K562 (cell line): Measurements from ENCODE around the gene PRDM15. TPM values are rescaled to one million over a fixed set of nuclear protein-coding genes. Genes with fewer than 3 reads are reported as not detected.

ENCODE experiments used
- ATAC-seq: fragments of 200-7000 bp; cut with Tn5 transposase; 3 replicates; pipeline ENCODE4 v1.9.1; 2020; ENCODE audit warnings: moderate library complexity
- BruUV-seq: library from RNA; stranded (reverse); fragments of 400-500 nt; replicated peaks from 2 replicates; lab custom pipeline; 2021; lab: Mats Ljungman, UMichigan
- CTCF ChIA-PET: fragments of 300-600 bp; formaldehyde crosslinking; extraction: SDS; loops from one replicate; lab custom pipeline; 2021; ENCODE audit warnings: low intra/inter-chr PET ratio; lab: Yijun Ruan, JAX
- POLR2A ChIA-PET: fragments of 300-600, 350-650 bp; sonication (Branson Sonifier 250); formaldehyde crosslinking; extraction: SDS; loops from one replicate; lab custom pipeline; 2021; ENCODE audit warnings: antibody characterized with exemption, inconsistent platforms; lab: Yijun Ruan, JAX
- DNase-seq, 4 experiments: peaks; one replicate each; pipeline versions ENCODE4 v3.0.0 to v3.0.0-alpha.2; 2011 to 2018; ENCODE audit warnings: low spot score in 3 of 4, mixed read lengths in 3 of 4; ENCODE audit errors: extremely low read depth in 1 of 4
- FAIRE-seq: peaks from 2 replicates; lab custom pipeline; 2011; peaks lifted over from hg19 to GRCh38; lab: Jason Lieb, UNC
- H2AFZ ChIP-seq: 2 replicates; pipeline ENCODE4 v1.6.0; 2011; ENCODE audit warnings: low read depth, low read length, control low read depth, inconsistent platforms
- H3K27ac ChIP-seq: fragments of 200-600 bp; 3 replicates; pipeline ENCODE4 v1.8.0; 2011; ENCODE audit warnings: low read depth, mild to moderate bottlenecking, control low read depth, inconsistent platforms, low read length, moderate library complexity, mixed read lengths; ENCODE audit errors: extremely low read depth
- H3K27me3 ChIP-seq, 2 experiments: fragments of 300-600 bp in 1 of 2; 2 replicates in 1 of 2; 3 replicates in 1 of 2; pipeline versions ENCODE4 v1.6.0 to v1.8.0; 2011; ENCODE audit warnings: inconsistent platforms in 2 of 2, low read length in 2 of 2, mild to moderate bottlenecking in 1 of 2, mixed read lengths in 1 of 2, moderate library complexity in 1 of 2; ENCODE audit not compliant: control insufficient read depth in 2 of 2, insufficient read depth in 2 of 2
- H3K36me3 ChIP-seq: fragments of 300-600 bp; 3 replicates; pipeline ENCODE4 v1.8.0; 2011; ENCODE audit warnings: mild to moderate bottlenecking, low read length, inconsistent platforms; ENCODE audit not compliant: control insufficient read depth, insufficient read depth
- H3K4me1 ChIP-seq, 2 experiments: fragments of 200-600 bp in 1 of 2; replicated peaks in 1 of 2; 2 replicates in 1 of 2; 3 replicates in 1 of 2; pipeline versions ENCODE4 v1.5.1 to v1.8.0; 2011; ENCODE audit warnings: inconsistent platforms in 2 of 2, low read length in 2 of 2, mild to moderate bottlenecking in 1 of 2, mixed read lengths in 1 of 2, moderate library complexity in 1 of 2; ENCODE audit not compliant: control insufficient read depth in 2 of 2, insufficient read depth in 2 of 2
- H3K4me2 ChIP-seq: 2 replicates; pipeline ENCODE4 v1.6.1; 2011; ENCODE audit warnings: low read length, control low read depth, inconsistent platforms, mixed read lengths; ENCODE audit not compliant: insufficient read depth
- H3K4me3 ChIP-seq: fragments of 200-600 bp; sonication (generic), shearing (Covaris generic); 2 replicates; pipeline ENCODE4 v1.5.1; 2016; ENCODE audit warnings: control low read depth, inconsistent platforms
- H3K79me2 ChIP-seq: fragments of 200-600 bp; 3 replicates; pipeline ENCODE4 v1.8.0; 2011; ENCODE audit warnings: low read length, inconsistent platforms; ENCODE audit not compliant: control insufficient read depth, insufficient read depth
- H3K9ac ChIP-seq, 2 experiments: 2 replicates each; pipeline versions ENCODE4 v1.6.0 to v1.6.1; 2011; ENCODE audit warnings: low read depth in 2 of 2, low read length in 2 of 2, control low read depth in 1 of 2, inconsistent platforms in 1 of 2, mild to moderate bottlenecking in 1 of 2, mixed read lengths in 1 of 2; ENCODE audit not compliant: insufficient read depth in 1 of 2
- H3K9me1 ChIP-seq: one replicate; pipeline ENCODE4 v1.6.0; 2011; ENCODE audit warnings: inconsistent platforms, mild to moderate bottlenecking, low read length, moderate library complexity; ENCODE audit not compliant: control insufficient read depth, insufficient read depth
- H3K9me3 ChIP-seq: replicated peaks from 2 replicates; pipeline ENCODE4 v1.5.1; 2011; ENCODE audit warnings: low read depth, low read length, inconsistent platforms; ENCODE audit not compliant: control insufficient read depth, insufficient read depth
- H4K20me1 ChIP-seq: replicated peaks from 2 replicates; pipeline ENCODE4 v1.6.1; 2011; ENCODE audit warnings: low read length, inconsistent platforms, mixed read lengths; ENCODE audit not compliant: control insufficient read depth, insufficient read depth
- SAP30 ChIP-seq: fragments of 200-600 bp; sonication (generic); IDR thresholded peaks from 2 replicates; pipeline ENCODE4 v1.6.1; 2012; ENCODE audit warnings: borderline replicate concordance, low read depth, mild to moderate bottlenecking, moderate library complexity, low read length, control low read depth, inconsistent platforms; ENCODE audit not compliant: insufficient read depth, poor library complexity, severe bottlenecking
- ZBTB7A ChIP-seq: IDR thresholded peaks from 2 replicates; pipeline ENCODE4 v1.6.1; 2011; ENCODE audit warnings: low read depth, mild to moderate bottlenecking, low read length, moderate library complexity, borderline replicate concordance; ENCODE audit not compliant: control insufficient read depth
- WGBS: fragments of 100-300 bp; shearing (Covaris generic); methylation state at CpG from one replicate; pipeline ENCODE4 v1.1.6; 2016; ENCODE audit warnings: low coverage, mixed read lengths; ENCODE audit not compliant: insufficient coverage; ENCODE audit errors: missing lambda C conversion rate; 5-methylcytosine and 5-hydroxymethylcytosine counted together
- in situ Hi-C: fragments of 300-500 bp; cut with MboI; formaldehyde crosslinking; loops from 4 replicates; pipeline ENCODE4 v1.15.0; 2018; ENCODE audit warnings: inconsistent platforms, mixed read lengths
- intact Hi-C: fragments of 100-400 bp; cut with micrococcal nuclease; formaldehyde crosslinking; loops from 2 replicates; pipeline ENCODE4 v1.14.2; 2022
- polyA plus RNA-seq, 8 experiments: library from polyadenylated mRNA; depleted of rRNA in 4 of 8; stranded (reverse) in 5 of 8; unstranded in 3 of 8; fragments of >200 nt; fragmentation: Nextera tagmentation in 2 of 8; fragmentation: Illumina TruSeq in 1 of 8; extraction: Ambion mirVana in 2 of 8; extraction: Trizol in 1 of 8; gene quantifications; 2 replicates each; pipeline versions ENCODE4 v1.2.1 to v1.2.3, GENCODE V29; 2011 to 2014; ENCODE audit warnings: inconsistent platforms in 1 of 8, missing spikeins in 1 of 8
- total RNA-seq, 7 experiments: library from RNA; depleted of rRNA in 6 of 7; stranded (reverse); fragments of >200 nt in 6 of 7; fragmentation: Illumina TruSeq in 2 of 7; extraction: Trizol in 2 of 7; gene quantifications; 2 replicates each; pipeline versions ENCODE4 v1.2.1 to v1.2.3, GENCODE V29; 2011 to 2021; ENCODE audit warnings: low replicate concordance in 1 of 7
- TF ChIP-seq, protein P1 (sequence below): fragments of 250-450 bp; sonication (Bioruptor Pico); IDR thresholded peaks from 2 replicates; pipeline ENCODE4 v1.5.0; 2022; ENCODE audit warnings: mild to moderate bottlenecking
- TF ChIP-seq, protein P2 (sequence below): fragments of 250-450 bp; sonication (Bioruptor Pico); IDR thresholded peaks from 2 replicates; pipeline ENCODE4 v1.4.0; 2020; ENCODE audit warnings: borderline replicate concordance
- TF ChIP-seq, protein P3 (sequence below): fragments of 250-450 bp; sonication (Bioruptor Pico); IDR thresholded peaks from 2 replicates; pipeline ENCODE4 v1.5.0; 2020; ENCODE audit warnings: mild to moderate bottlenecking
- TF ChIP-seq, protein P4 (sequence below): sonication (generic); formaldehyde crosslinking; IDR thresholded peaks from 2 replicates; pipeline ENCODE4 v1.8.0; 2023; ENCODE audit warnings: missing genetic modification reagents, mild to moderate bottlenecking, borderline replicate concordance

PRDM15 gene
- total and polyA plus RNA-seq, 9 of the 15 experiments (the other 6 are each of a cell fraction or from before 2014, with no cell fraction given), result 0.93 to 9.2 (median 6.2) TPM

DNA sequence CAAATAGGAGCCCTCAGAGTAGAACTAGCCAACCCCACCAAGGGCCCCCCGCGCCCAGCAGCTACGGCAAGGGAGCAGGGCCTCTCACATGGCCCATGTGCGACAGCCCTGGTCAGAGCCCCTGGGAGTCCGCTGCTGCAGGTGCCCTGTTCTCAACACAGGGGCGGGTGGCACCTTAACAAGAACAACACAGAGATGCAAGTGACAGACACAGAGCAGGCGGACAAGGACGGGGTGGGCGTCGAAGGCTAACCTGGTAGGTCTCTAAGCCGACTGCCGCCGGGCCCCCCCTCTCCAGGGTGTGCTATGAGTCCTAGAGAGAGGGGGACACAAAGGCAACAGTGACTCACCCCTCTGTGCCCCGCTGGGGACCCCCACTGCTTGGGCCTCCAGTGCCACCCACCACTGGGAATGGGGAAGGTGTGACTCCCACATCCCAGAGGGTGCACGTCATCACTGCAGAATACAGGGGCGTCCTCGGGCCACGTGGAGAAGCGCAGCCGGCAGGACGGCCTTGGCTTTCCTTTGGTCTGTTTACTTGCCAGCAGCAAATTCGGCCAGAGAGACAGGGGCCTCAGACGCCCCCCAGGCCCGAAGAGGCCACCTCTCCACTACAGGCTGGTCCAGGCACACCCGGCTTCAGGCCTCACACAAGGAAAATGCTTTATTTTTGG lies 44.8 kb downstream of the PRDM15 start (continued):
- TF ChIP-seq SAP30, result no peak
- no peak for TF ChIP-seq ZBTB7A

DNA sequence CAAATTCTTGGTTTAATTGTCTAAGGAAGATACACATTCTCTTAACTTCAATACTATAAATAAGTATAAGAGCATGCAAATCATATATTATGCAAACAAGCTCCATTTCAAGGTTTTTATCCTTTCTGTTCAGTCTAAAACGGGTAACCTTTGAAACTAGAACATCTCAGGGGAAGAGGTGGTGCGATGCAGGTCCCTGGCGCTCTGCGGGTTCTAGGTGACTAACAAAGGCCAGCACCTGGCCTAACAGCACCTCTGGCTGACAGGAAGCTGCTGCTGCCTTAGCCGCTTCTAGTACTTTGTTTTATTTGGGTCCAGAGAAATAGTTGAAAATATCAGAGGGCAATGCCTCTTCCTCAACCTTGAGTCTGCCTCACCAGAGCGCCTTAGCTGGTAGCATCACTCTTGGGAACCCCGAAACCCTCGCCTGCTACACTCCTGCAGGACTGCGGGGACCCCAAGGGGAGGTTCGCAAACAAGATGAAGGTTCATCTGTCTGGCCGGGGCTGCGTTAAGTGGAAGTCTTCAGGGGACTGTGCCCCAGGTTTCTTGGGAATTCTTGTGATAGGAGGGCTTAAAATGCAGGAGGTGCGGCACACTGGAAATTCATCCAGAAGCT lies 45.5 kb downstream of the PRDM15 start:
- Histone ChIP-seq H3K9me3 (no peaks in the 10 kb centered on the region), H3K9ac (no peak overlapping the region), H3K4me3 (no peak overlapping the region), H3K36me3 (peaks cover 54% of the 10 kb centered on the region), H4K20me1 (no peaks in the 10 kb centered on the region), H3K79me2 (no peaks in the 10 kb centered on the region), H2AFZ (no peak overlapping the region), H3K4me2 (no peak overlapping the region), H3K4me1 (peaks cover 11 to 27% of the 10 kb centered on the region in 2 experiments; a peak in 4 of 5 replicates), H3K9me1 (peaks cover 3% of the 10 kb centered on the region), H3K27ac (no peak overlapping the region), H3K27me3 (no peaks in the 10 kb centered on the region)
- in situ Hi-C loops (no loop called here), intact Hi-C loops (no loop called here)
- POLR2A ChIA-PET, result interaction anchor here (0.7 to 1.0 kb wide), 2 partner anchors 10 to 25 kb away, joined by 3 read pairs; no protein-coding TSS in a partner anchor
- no TSS peak for BruUV-seq
- CTCF ChIA-PET, result no interaction called here
- WGBS, result 88% methylated on average over 13 of the region's 13 CpGs
- FAIRE-seq (no peak), DNase-seq (no peak), ATAC-seq (no peak)
- TF ChIP-seq, protein P1, sequence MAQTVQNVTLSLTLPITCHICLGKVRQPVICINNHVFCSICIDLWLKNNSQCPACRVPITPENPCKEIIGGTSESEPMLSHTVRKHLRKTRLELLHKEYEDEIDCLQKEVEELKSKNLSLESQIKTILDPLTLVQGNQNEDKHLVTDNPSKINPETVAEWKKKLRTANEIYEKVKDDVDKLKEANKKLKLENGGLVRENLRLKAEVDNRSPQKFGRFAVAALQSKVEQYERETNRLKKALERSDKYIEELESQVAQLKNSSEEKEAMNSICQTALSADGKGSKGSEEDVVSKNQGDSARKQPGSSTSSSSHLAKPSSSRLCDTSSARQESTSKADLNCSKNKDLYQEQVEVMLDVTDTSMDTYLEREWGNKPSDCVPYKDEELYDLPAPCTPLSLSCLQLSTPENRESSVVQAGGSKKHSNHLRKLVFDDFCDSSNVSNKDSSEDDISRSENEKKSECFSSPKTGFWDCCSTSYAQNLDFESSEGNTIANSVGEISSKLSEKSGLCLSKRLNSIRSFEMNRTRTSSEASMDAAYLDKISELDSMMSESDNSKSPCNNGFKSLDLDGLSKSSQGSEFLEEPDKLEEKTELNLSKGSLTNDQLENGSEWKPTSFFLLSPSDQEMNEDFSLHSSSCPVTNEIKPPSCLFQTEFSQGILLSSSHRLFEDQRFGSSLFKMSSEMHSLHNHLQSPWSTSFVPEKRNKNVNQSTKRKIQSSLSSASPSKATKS (CRISPR knock-in tag), result no peak
- TF ChIP-seq, protein P2, sequence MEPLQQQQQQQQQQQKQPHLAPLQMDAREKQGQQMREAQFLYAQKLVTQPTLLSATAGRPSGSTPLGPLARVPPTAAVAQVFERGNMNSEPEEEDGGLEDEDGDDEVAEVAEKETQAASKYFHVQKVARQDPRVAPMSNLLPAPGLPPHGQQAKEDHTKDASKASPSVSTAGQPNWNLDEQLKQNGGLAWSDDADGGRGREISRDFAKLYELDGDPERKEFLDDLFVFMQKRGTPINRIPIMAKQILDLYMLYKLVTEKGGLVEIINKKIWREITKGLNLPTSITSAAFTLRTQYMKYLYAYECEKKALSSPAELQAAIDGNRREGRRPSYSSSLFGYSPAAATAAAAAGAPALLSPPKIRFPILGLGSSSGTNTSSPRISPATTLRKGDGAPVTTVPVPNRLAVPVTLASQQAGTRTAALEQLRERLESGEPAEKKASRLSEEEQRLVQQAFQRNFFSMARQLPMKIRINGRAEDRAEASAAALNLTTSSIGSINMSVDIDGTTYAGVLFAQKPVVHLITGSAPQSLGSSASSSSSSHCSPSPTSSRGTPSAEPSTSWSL (CRISPR knock-in tag), result no peak
- TF ChIP-seq, protein P3, sequence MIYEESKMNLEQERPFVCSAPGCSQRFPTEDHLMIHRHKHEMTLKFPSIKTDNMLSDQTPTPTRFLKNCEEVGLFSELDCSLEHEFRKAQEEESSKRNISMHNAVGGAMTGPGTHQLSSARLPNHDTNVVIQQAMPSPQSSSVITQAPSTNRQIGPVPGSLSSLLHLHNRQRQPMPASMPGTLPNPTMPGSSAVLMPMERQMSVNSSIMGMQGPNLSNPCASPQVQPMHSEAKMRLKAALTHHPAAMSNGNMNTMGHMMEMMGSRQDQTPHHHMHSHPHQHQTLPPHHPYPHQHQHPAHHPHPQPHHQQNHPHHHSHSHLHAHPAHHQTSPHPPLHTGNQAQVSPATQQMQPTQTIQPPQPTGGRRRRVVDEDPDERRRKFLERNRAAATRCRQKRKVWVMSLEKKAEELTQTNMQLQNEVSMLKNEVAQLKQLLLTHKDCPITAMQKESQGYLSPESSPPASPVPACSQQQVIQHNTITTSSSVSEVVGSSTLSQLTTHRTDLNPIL, result no peak
- TF ChIP-seq, protein P4, sequence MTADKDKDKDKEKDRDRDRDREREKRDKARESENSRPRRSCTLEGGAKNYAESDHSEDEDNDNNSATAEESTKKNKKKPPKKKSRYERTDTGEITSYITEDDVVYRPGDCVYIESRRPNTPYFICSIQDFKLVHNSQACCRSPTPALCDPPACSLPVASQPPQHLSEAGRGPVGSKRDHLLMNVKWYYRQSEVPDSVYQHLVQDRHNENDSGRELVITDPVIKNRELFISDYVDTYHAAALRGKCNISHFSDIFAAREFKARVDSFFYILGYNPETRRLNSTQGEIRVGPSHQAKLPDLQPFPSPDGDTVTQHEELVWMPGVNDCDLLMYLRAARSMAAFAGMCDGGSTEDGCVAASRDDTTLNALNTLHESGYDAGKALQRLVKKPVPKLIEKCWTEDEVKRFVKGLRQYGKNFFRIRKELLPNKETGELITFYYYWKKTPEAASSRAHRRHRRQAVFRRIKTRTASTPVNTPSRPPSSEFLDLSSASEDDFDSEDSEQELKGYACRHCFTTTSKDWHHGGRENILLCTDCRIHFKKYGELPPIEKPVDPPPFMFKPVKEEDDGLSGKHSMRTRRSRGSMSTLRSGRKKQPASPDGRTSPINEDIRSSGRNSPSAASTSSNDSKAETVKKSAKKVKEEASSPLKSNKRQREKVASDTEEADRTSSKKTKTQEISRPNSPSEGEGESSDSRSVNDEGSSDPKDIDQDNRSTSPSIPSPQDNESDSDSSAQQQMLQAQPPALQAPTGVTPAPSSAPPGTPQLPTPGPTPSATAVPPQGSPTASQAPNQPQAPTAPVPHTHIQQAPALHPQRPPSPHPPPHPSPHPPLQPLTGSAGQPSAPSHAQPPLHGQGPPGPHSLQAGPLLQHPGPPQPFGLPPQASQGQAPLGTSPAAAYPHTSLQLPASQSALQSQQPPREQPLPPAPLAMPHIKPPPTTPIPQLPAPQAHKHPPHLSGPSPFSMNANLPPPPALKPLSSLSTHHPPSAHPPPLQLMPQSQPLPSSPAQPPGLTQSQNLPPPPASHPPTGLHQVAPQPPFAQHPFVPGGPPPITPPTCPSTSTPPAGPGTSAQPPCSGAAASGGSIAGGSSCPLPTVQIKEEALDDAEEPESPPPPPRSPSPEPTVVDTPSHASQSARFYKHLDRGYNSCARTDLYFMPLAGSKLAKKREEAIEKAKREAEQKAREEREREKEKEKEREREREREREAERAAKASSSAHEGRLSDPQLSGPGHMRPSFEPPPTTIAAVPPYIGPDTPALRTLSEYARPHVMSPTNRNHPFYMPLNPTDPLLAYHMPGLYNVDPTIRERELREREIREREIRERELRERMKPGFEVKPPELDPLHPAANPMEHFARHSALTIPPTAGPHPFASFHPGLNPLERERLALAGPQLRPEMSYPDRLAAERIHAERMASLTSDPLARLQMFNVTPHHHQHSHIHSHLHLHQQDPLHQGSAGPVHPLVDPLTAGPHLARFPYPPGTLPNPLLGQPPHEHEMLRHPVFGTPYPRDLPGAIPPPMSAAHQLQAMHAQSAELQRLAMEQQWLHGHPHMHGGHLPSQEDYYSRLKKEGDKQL (CRISPR knock-in tag), result no peak
